ENCODE results near the gene PHF24.
"Not testable (repeated sequence)": the region's sequence is repeated elsewhere in the genome, so short reads cannot be mapped to it uniquely, and the experiment has no call there.

Gene PHF24

DNA sequence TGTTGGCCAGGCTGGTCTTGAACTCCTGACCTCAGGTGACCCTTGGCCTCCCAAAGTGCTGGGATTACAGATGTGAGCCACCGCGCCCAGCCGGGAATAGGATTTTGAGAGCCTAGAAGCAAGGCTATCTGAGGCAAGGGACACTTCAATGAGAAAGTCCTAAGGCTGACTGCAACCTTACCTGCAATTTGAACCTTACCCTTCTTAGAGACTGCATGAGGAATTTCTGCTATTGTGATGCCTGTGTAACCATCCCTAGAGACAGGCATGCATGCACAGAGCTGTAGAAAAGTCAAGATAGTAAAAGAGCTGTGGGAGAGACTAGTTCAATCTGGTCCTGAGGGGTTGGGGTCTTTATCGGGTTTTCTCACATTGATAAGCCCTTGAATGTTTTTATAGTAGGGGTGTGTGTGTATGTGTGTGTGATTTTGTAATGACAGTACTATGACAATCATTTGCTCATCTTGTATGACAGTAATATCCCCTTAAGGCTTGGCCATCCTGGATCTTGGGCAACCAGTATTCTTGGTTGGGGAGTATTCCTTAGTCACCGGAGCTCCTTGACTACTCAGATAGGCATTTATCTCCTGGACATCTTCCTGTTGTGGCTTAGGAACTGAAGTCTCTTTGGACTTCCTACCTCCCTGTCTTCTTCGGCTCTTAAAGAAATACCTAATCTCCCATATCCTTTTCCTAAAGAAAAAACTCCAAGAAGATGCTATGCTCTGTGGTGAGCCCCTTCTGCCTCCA lies 42.6 kb downstream of the PHF24 start:
- TF ChIP-seq, protein P1, sequence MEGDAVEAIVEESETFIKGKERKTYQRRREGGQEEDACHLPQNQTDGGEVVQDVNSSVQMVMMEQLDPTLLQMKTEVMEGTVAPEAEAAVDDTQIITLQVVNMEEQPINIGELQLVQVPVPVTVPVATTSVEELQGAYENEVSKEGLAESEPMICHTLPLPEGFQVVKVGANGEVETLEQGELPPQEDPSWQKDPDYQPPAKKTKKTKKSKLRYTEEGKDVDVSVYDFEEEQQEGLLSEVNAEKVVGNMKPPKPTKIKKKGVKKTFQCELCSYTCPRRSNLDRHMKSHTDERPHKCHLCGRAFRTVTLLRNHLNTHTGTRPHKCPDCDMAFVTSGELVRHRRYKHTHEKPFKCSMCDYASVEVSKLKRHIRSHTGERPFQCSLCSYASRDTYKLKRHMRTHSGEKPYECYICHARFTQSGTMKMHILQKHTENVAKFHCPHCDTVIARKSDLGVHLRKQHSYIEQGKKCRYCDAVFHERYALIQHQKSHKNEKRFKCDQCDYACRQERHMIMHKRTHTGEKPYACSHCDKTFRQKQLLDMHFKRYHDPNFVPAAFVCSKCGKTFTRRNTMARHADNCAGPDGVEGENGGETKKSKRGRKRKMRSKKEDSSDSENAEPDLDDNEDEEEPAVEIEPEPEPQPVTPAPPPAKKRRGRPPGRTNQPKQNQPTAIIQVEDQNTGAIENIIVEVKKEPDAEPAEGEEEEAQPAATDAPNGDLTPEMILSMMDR (IDR thresholded peaks at IDR 0.05; ENCODE audit: borderline replicate concordance, insufficient read depth, low read depth, low read length): no peak
- no peak overlapping the region for H3K4me3 ChIP-seq (ENCODE audit: low read depth, low read length)

DNA sequence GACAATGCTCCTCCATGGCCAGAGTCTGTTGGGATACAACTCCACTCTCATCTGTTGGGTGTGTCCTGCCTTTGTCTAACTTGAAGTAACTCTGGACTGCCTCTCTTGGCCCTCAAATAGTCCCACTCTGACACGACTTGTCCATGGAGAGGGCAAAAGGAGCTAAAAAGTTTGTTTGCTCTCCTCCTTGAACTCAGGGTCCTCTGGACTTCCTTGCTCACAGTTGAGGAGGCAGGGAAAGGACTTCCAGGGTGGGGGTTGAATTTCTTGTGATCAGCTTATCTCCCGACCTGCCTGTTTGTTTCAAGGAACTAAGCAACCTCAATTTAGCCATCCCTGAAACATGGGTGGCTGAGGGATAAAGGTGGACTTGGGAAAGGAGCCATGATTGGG lies 43.2 kb downstream of the PHF24 start:
- no peak overlapping the region for H3K4me3 ChIP-seq (ENCODE audit: low read depth, low read length)

DNA sequence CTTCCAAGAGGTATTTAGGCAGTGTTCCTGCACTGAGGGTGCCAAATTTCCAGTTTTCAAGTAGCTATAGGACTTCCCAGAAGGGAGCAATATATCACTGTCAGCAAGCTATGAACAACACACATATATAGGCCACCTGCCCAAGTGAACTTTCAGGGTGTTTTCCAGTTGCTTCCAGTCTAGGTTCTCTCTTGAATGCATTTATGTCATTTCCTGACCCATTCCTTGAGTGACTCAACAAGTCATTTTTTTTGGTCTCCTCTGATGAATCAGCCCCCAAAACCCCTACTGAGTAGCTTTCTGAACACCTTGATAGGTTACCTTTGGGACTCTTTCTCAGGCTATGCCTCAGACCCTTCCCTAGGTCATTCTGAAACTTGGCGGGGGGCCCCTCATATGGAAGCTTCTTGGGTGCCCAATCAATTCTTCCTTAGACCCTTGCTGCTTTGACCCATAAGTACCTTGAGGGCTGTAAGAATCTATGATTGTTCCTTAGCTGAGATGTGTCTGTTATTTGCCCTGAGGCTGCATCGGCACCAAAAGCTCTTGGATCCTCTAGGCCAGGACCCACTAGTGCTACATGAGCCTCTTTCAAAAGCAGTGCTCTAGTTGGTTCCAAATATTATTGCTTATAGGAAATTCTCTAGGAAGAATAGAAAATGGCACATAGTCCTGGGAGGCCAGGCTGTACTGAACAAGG lies 43.9 kb downstream of the PHF24 start:
- H3K4me3 ChIP-seq (ENCODE audit: low read depth, low read length): no peak overlapping the region
- TF ChIP-seq, protein P1 (IDR thresholded peaks at IDR 0.05; ENCODE audit: borderline replicate concordance, insufficient read depth, low read depth, low read length): no peak

More for the DNA sequence above, 43.2 kb downstream of the PHF24 start:
- TF ChIP-seq, protein P1 (IDR thresholded peaks at IDR 0.05; ENCODE audit: borderline replicate concordance, insufficient read depth, low read depth, low read length): no peak

DNA sequence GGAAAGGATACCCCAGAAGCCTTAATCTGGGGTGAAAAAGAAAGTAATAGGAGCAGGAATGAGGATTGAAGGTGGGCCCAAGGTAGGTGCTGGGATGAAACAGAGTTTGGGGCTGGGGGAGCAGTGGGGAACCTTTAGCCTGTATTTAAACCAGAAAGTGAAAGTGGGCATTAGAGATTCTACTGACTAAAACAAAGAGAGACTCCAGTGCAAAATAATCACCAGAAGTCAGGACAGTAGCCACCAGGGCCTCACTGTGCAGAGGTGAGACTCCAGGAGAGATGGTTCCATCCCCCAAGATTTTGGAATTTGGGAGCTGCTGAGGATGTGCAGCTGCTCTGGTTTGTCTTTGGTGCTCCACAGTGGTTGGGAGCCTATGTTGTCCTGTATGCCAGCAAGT lies 44.5 kb downstream of the PHF24 start:
- TF ChIP-seq, protein P1 (IDR thresholded peaks at IDR 0.05; ENCODE audit: borderline replicate concordance, insufficient read depth, low read depth, low read length): no peak
- no peak overlapping the region for H3K4me3 ChIP-seq (ENCODE audit: low read depth, low read length)

DNA sequence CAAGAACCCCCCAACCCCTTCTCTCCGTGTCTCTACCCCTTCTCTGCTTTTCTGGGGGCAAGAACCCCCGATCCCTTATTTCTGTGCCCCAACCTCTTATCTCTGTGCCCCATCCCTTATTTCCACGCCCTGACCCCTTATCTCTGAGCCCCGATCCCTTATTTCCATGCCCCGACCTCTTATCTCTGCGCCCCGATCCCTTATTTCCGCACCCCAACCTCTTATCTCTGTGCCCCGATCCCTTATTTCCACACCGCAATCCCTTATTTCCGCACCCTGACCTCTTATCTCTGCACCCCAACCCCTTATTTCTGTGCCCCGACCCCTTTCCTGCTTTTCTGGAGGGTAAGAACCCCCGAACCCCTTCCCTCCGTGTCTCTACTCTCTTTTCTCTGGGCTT lies 46.2 kb downstream of the PHF24 start:
- not testable (repeated sequence) for H3K4me3 ChIP-seq (ENCODE audit: low read depth, low read length)

DNA sequence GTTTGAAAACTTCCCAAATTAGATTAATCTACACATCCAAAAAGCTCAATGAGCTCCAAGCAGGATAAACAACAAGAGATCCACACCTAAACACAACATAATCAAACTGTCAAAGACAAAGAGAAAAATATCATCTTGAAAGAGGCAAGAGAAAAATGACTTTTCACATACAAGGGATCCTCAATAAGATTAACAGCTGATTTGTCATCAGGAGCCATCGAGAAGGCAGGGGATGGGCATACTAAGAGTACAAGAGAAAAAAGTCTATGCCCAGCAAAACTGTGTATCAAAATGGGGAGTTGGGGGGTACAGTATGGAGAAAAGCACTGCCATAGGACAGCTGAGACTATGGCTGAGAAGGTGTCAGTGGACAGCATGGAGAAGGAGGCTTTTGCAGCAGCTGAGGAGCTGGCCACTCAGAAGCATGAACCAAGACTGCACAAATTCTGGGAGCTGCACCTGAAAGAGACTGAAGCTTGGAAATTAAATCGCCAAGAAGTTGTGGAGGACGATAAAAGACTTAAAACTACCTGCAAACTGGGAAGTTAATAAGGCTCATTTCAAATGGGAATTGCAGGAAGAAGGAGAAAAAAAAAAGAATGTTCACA lies 52.4 kb downstream of the PHF24 start:
- TF ChIP-seq, protein P1 (IDR thresholded peaks at IDR 0.05; ENCODE audit: borderline replicate concordance, insufficient read depth, low read depth, low read length): no peak
- no peak overlapping the region for H3K4me3 ChIP-seq (ENCODE audit: low read depth, low read length)

DNA sequence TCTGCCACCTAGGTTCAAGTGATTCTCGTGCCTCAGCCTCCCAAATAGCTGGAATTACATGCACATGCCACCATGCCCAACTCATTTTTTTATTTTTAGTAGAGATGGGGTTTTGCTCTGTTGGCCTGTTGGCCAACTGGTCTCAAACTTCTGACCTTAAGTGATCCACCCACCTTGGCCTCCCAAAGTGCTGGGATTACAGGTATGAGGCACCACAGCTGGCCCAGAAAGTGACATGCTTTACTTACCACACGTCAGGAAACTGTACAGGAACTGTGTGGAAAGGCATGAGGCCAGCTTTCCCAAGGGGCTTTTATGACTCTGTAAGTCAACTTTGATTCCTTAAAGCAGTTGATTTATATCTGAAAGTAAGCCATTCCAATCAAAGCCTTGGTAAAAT lies 56.4 kb downstream of the PHF24 start:
- no peak overlapping the region for H3K4me3 ChIP-seq (ENCODE audit: low read depth, low read length)
- TF ChIP-seq, protein P1 (IDR thresholded peaks at IDR 0.05; ENCODE audit: borderline replicate concordance, insufficient read depth, low read depth, low read length): no peak

DNA sequence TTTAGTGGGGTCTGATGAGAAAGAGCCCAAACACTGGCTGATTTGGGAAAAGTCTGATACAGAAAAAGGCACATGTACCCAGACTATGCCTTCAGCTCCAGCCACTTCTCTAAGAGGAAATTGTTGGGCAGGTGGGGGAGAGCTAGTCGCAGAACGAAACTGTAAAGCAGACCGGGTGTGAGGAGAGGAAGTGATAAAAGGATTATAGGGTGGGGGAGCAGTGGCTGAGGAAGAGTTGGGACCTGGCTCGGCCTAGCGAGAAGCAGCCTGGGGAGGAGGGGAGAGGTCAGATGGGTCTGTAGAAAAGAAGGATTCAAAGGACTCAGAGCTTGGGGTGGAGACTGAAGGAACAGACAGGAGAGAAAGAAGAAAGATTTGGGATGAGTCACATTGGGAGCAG lies 65.4 kb downstream of the PHF24 start:
- H3K4me3 ChIP-seq (ENCODE audit: low read depth, low read length): not testable (repeated sequence)
